RWPE1 (cell line): ENCODE data around the gene ACADM.
"Not testable (repeated sequence)": the region's sequence is repeated elsewhere in the genome, so short reads cannot be mapped to it uniquely, and the experiment has no call there.

Experiments
- CTCF ChIA-PET: fragments of 350-600 bp; sonication (Branson Sonifier 250); formaldehyde crosslinking; extraction: SDS; loops from one replicate; lab custom pipeline; 2021; lab: Yijun Ruan, JAX
- POLR2A ChIA-PET: fragments of 400-600 bp; formaldehyde crosslinking; extraction: SDS; loops from one replicate; lab custom pipeline; 2020; ENCODE audit warnings: antibody characterized with exemption; ENCODE audit not compliant: low non-redundant PET; lab: Yijun Ruan, JAX
- DNase-seq: peaks from one replicate; pipeline ENCODE4 v3.0.0; 2012; ENCODE audit warnings: low spot score
- H3K27ac ChIP-seq: fragments of 450-650 bp; 2 replicates; pipeline ENCODE4 v1.5.1; 2017
- CTCF ChIP-seq: fragments of 450-650 bp; conservative IDR thresholded peaks from 2 replicates; pipeline ENCODE4 v1.5.1; 2017; ENCODE audit warnings: low read depth, mild to moderate bottlenecking

The ACADM gene

GRCh38 chr1:75731881-75732280, 7.4 kb downstream of the ACADM start:
- DNase-seq = no peak
- POLR2A ChIA-PET = no interaction called here

GRCh38 chr1:75732703-75733102, 8.2 kb downstream of the ACADM start:
- ChIA-PET POLR2A (no interaction called here), CTCF (no interaction called here)
- DNase-seq = no peak
- no peak for TF ChIP-seq CTCF
- no peak overlapping the region for H3K27ac ChIP-seq

More at GRCh38 chr1:75731881-75732280, 7.4 kb downstream of the ACADM start:
- CTCF ChIA-PET = no interaction called here
- TF ChIP-seq CTCF = no peak
- no peak overlapping the region for H3K27ac ChIP-seq

GRCh38 chr1:75733661-75734060, 9.2 kb downstream of the ACADM start:
- POLR2A ChIA-PET = no interaction called here
- CTCF ChIA-PET = interaction anchor here (0.7 kb wide), 1 partner anchor 542 kb away, joined by 3 read pairs; no protein-coding TSS in a partner anchor
- DNase-seq = no peak
- no peak for TF ChIP-seq CTCF
- H3K27ac ChIP-seq = no peak overlapping the region

GRCh38 chr1:75736016-75736415, 11.5 kb downstream of the ACADM start:
- POLR2A ChIA-PET = no interaction called here

GRCh38 chr1:75742047-75742625, 17.6 kb downstream of the ACADM start:
- POLR2A ChIA-PET = no interaction called here
- CTCF ChIA-PET = no interaction called here
- no peak overlapping the region for H3K27ac ChIP-seq
- TF ChIP-seq CTCF = no peak
- DNase-seq = no peak

More at GRCh38 chr1:75736016-75736415, 11.5 kb downstream of the ACADM start:
- no peak for TF ChIP-seq CTCF
- DNase-seq = no peak
- CTCF ChIA-PET = interaction anchor here (0.6 kb wide), 2 partner anchors 18 to 65 kb away, joined by 3 to 5 read pairs; no protein-coding TSS in a partner anchor
- no peak overlapping the region for H3K27ac ChIP-seq

GRCh38 chr1:75745276-75745675, 20.8 kb downstream of the ACADM start:
- no peak for TF ChIP-seq CTCF
- CTCF ChIA-PET = no interaction called here
- no peak for DNase-seq
- H3K27ac ChIP-seq = no peak overlapping the region
- POLR2A ChIA-PET = interaction anchor here (0.7 kb wide), 1 partner anchor 40 kb away, joined by 5 read pairs; the partner anchor contains the start of gene RABGGTB

- POLR2A ChIA-PET = not testable (repeated sequence)
Observed at GRCh38 chr1:75757210-75757609, 32.7 kb downstream of the ACADM start.

GRCh38 chr1:75758543-75758942, 34.0 kb downstream of the ACADM start:
- DNase-seq, CTCF ChIA-PET, POLR2A ChIA-PET, H3K27ac ChIP-seq: not testable (repeated sequence)

More at GRCh38 chr1:75757210-75757609, 32.7 kb downstream of the ACADM start:
- H3K27ac ChIP-seq, CTCF ChIA-PET, DNase-seq: not testable (repeated sequence)
